Dedifferentiated amniotic fluid mesenchymal stem cell (primary cell): Measurements from ENCODE around the gene KATNB1.

ENCODE experiments used
- DNase-seq: peaks from one replicate; pipeline ENCODE4 v3.0.0-alpha.2; 2016; ENCODE audit errors: extremely low spot score

The KATNB1 gene

GRCh38 chr16:57735755-57736418, at the start of gene KATNB1:
KATNB1 (plus strand) TSS chr16:57735770; CDS start chr16:57737244, 1,474 bp downstream.
- DNase-seq = no peak

DNA sequence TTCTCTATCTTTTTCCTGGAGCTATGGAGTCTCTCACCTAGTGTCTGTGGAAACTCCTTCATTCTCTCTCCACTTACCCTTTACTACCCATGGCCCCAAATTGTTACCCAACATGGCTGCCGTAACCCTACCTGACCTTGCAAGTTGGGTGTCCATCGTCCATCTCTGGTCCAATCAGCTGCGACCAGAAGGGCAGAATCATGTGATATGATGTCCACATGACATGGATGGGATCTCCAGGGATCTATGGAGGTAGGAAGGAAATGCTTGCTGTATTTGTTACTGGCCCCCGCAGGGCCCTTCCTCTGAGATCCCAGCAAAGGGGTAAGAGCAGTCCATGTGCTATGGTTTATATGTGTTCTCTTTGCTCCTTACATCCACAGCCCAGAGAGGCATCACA, 49.0 kb upstream of the KATNB1 start:
- DNase-seq = no peak

DNA sequence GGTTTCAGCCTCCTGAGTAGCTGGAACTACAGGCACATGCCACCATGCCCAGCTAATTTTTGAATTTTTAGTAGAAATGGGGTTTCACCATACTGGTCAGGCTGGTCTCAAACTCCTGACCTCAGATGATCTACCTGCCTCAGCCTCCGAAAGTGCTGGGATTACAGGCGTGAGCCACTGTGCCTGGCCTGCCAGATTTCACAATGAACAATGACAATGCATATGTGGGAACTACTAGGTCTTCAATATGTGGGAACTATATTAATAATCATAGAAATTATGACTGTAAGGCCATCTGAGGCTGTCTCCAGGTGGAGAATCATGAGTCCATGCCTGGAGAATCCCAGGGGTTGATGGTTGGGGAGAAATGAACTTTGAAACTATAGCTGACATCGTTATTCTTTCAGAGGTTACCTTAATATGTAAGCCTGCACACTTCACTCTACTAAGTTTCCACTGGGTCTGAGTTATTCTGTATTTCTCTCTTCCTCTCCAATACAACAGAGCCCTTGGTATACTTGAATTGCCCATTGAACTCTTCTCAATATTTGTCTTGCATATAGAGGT, 48.1 kb upstream of the KATNB1 start:
- no peak for DNase-seq

GRCh38 chr16:57688487-57688986, 47.0 kb upstream of the KATNB1 start:
- DNase-seq = no peak

DNA sequence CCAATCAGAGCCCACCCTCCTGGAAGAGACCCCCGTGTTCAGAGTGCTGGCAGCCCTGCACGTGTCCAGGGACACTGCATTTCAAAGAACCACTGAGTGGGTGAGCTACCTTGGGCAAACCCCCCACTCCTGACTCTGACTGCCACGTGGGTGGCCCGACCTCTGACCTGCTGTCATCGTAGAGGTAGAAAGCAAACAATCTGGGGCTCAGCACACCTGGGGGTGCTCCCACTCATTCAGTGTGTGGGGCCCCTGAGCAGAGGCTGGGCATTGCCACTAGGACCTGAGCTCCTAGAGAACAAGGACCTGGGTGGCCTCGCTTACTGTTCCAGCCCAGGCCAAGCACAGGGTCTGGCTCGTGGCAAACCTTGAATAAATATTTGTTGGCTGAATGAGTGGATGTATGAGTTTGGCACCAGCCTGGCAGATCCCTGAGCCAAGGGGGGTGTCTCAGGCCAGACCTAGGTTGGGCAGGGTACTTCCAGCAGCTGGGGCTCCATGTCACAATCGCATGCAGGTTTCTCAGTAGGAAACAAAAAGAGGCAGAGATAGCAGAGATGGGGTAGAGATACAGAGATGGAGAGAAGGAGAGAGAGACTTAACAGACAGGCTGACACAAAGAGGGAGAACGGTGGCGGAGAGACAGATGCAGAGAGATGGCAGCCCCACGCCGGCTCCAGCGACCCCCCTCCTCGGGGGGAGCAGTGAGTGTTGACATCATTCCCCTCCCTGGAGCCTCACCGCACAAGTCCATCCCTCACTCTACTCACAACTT, 46.4 kb upstream of the KATNB1 start:
- DNase-seq = no peak

GRCh38 chr16:57689762-57690558, 45.6 kb upstream of the KATNB1 start:
- no peak for DNase-seq

DNA sequence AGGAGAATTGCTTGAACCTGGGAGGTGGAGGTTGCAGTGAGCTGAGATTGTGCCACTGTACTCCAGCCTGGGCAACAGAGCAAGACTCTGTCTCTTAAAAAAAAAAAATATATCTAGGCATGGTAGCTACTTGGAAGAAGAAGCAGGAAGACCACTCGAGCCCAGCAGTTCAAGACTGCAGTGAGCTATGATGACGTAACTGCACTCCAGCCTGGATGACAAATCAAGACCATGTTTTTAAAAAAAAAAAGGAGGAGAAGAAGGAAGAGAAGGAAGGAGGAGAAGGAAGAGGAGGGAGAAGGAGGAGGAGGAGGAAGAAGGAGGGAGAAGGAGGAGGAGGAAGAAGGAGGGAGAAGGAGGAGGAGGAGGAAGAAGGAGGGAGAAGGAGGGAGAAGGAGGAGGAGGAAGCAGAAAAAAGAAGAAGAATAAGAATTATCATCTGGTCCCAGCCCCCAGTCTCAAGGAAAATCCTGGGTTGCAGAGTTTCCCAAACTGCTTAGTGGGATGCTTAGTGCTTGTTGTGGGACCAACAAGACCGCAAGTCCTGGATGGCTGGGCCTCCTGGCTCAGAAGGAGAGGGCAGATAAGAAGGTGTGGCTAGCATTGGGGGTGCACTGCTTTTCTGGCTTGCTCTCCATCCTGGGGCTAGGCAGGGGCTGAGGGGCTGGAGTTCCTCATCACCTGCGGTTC, 44.6 kb upstream of the KATNB1 start:
- DNase-seq = no peak

- DNase-seq = no peak
These were observed 42.9 kb upstream of the KATNB1 start for GRCh38 chr16:57692636-57693035.

DNA sequence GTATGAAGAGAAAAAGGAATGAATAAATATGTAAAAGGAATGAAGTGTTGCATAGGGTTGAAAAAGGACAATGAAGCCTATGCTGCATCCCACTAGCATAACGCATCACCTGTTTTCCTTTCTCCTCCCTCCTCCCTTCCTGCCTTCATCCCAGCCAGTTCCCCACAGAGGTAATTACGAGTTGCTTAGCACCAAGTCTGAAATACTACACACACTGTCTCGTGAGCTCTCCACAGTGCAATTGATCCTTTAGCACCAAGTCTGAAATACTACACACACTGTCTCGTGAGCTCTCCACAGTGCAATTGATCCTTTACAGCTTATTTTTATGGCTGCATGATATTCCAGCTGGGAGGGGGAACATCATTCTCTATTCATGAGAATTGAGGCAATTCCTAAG, 42.0 kb upstream of the KATNB1 start:
- no peak for DNase-seq

DNA sequence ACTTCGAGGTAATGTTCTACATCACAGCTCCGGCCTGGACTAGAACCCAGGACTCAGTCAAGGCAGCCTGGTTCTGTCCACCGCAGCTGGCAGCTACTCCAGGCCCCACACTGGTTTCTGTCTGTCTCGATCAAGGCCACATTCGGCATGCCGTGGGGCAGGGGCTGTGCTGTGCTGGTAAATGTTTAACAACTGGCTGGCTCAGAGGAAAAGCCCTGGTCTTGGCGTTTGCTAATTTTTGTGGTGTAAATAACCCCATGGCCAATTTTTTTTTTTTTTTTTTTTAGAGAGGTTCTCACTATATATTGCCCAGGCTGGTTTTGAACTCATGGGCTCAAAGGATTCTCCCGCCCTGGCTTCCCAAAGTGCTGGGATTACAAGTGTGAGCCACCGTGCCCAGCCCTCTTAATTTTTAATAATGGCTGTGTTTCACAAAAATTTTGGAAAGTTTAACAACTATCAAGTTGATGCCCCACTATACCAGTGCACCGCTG, 41.3 kb upstream of the KATNB1 start:
- DNase-seq = no peak

DNA sequence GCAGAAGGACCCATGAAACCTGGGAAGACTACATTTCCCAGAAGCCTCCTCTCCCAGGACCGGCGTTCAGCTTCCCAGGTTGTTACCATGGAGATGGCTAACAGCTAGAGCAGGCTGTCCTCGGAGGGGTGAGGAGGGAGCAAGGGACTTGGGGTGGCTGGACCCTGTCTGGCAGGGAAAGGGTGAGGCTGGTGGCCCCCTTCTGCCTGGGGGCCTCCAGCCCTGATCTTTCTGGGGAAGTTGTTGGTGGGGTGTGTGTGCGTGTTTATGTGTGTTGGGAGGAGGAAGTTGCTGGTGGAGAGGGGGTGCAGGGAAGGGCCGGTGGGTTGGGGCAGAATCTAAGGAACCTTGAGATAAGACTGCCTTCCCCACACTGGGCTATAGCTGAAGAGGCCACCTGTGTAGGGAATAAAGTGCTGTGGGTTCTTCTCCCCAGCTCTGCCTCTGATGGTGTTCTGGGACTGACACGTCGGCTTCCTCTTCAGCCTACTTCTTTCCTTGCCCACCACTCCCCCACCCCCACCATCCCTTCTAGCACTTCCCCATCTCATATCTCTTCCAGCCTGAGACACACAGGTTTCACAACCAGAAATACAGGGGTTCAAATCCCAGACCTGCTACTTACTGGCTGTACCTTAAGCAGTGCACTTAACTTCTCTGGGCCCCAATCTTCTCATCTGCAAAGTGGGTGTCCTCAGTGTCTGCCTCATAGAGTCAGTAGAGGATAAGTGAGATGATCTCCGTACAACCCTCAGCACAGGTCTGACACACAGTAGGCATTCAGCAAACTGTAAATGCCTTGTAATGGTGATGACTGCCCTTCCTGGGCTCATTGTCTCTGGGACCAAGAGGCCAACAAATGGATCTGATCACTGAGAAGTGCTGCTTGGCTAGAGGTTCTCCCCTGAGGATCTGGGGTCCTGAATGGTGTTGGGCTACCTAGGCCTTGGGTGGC, 40.6 kb upstream of the KATNB1 start, which contains the start of gene DRC7:
DRC7 (plus strand) TSS at position 82 of the 955 bp plus-strand sequence. CDS start 3,144 bp downstream, outside the sequence.
- no peak for DNase-seq

- DNase-seq = no peak
These were observed 39.9 kb upstream of the KATNB1 start for GRCh38 chr16:57695680-57696069.

DNA sequence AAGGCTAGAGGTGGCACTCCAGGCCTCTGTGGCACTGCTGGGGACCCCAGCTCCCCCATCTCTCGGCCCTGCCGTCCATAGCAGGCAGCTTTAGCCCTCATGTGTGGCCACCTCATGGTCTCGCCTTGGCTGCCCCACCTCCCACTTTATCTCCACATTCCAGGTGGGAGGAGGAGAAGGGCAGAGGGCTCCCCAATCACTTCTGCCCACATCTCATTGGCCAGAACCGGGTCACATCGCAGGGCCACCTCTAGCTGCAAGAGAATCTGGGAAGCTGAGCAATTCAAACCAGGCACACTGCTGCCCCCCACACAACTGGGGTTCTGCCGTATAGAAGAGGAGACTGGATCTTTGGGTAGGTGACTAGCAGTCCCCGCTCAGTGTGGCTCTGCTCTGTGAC, 39.3 kb upstream of the KATNB1 start:
- no peak for DNase-seq

- DNase-seq = no peak
These were observed 37.6 kb upstream of the KATNB1 start for GRCh38 chr16:57697896-57698537.

DNA sequence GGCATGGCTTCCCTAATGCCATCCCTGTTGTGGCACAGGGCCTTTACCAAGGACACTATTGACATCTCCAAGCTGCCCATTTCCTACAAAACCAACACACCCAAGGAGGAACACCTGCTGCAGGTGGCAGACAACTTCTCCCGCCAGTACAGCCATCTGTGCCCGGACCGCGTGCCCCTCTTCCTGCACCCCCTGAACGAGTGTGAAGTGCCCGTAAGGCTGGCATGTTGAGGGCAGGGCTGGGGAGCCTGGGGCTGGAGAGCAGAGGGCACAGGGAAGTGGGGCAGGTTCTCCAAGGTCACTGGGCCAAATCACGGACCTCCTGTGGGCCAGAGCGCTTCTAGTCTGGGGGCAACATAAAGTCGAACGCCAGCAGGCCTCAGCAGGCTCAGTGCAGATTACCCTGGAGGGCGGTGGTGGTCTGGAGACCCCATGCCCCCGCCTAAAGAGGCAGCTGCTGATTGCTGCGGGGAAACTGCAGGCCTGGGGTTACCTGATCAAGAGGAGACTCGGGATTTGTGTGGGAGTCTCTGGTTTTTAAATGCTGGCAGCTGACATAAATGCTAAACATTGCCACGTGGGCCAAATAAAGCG, 36.7 kb upstream of the KATNB1 start:
- no peak for DNase-seq

- no peak for DNase-seq
These were observed 36.1 kb upstream of the KATNB1 start for GRCh38 chr16:57699481-57699880.

DNA sequence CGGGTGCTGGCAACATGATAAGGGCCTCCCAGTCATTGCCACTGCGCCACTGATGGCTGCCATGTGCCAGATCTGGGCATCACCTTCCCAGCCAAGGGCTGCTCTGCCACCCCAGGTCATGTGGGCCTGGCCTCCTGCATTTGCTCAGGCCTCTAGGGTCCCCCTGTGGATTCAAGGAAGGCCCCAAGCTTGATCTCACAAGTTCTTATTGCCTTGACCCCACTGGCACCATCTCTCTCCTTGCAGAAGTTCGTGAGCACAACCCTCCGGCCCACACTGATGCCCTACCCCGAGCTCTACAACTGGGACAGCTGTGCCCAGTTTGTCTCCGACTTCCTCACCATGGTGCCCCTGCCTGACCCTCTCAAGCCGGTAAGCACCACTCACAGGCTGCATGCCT, 35.7 kb upstream of the KATNB1 start:
- no peak for DNase-seq

DNA sequence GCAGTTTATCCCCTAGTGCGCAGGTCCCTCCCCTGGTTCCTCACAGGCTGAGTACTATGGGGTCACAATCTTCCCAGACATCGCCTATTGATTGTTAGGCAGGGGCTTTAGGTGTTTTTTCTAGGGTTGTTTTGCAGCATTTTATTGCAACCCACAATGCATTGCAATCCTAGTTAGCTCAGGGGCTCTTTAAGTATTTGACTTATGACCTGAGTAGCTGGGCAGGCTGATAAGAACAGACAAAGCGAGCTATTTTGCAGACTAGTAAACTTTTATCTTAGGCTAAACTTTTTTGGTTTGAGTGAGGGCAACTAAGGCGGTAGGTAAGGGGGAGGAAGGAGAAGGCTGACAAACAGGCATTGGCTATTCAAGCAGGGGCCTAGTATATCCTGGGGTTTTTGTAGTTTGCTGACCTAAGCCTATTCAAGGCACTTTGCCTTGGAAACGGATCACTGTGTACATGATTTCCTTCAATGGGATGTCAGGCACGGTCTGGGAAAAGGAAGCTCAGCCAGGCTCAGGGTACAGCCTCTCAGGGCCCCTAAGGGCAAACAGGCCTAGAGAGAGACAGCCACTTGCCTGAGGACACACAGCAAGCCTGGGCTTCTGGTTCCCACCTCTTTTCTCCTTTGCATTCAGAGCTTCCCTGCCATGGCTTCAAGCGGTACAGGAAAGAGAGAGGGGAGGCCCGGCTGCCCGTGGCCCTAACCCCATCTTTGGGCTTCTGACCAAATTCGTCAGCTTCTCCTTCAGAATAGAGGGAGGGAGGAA, 34.6 kb upstream of the KATNB1 start:
- no peak for DNase-seq
